HG03097 (cell line): ENCODE results near the gene AMH.
"Not testable (repeated sequence)": the region's sequence is repeated elsewhere in the genome, so short reads cannot be mapped to it uniquely, and the experiment has no call there.

Source experiments
- ATAC-seq: cut with Tn5 transposase; IDR thresholded peaks from one replicate; pipeline ENCODE4 v1.9.1; 2021; ENCODE audit not compliant: unreplicated experiment, low FRiP score

AMH gene

DNA sequence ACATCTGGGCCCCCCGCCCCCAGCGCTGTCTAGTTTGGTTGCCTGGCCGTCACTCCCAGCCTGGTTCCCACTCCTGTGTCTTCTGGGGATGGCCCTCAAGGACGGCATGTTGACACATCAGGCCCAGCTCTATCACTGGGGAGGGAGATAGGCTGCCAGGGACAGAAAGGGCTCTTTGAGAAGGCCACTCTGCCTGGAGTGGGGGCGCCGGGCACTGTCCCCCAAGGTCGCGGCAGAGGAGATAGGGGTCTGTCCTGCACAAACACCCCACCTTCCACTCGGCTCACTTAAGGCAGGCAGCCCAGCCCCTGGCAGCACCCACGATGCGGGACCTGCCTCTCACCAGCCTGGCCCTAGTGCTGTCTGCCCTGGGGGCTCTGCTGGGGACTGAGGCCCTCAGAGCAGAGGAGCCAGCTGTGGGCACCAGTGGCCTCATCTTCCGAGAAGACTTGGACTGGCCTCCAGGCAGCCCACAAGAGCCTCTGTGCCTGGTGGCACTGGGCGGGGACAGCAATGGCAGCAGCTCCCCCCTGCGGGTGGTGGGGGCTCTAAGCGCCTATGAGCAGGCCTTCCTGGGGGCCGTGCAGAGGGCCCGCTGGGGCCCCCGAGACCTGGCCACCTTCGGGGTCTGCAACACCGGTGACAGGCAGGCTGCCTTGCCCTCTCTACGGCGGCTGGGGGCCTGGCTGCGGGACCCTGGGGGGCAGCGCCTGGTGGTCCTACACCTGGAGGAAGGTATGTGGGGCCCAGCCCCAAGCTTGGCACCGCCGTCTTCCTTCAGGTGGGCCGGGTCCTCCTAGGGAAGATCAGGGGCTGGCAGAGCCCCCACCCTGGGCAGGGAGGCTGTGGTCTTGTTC, at the start of gene AMH:
TSS of gene AMH (plus strand) at position 314 of the 857 bp plus-strand sequence. CDS start at position 324, 10 bp downstream.
- ATAC-seq, result no peak

DNA sequence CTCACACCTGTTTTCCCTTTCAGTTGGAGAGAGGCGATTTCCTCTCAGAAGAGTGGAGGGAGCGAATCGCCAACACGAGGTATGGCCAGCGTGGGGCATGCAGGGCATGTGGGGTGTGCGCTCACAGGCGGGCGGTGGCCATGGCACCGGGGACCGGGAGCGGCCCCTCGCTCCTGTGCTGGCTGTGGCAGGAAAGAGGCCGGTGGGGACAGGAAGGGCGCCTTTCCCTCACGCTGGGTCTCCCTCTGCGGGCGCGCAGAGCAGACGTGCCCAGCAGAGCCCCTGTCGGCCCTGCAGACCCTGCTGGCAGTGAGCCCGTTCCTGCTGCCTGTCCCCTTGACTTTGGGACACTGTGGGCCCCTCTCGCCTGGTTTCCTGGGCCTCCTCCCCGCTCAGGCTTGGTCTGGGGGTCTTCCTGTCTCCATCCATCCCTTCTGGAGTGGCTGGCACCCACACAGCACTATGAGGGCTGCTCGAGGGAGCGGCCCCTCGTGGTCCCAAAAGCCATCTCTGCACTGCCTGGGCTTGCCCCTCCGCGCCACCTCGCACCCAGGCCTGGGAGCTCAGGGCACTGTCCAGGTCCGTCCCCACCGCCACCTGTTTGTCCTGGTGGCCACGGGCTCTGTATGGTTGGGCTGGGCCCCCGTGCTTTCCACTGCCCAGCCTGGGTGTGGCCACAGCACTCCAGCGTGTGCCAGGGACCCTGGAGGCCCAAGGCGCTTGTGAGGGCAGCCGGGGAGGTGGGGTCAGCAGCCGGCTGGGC, 49.1 kb upstream of the AMH start:
- ATAC-seq, result no peak

DNA sequence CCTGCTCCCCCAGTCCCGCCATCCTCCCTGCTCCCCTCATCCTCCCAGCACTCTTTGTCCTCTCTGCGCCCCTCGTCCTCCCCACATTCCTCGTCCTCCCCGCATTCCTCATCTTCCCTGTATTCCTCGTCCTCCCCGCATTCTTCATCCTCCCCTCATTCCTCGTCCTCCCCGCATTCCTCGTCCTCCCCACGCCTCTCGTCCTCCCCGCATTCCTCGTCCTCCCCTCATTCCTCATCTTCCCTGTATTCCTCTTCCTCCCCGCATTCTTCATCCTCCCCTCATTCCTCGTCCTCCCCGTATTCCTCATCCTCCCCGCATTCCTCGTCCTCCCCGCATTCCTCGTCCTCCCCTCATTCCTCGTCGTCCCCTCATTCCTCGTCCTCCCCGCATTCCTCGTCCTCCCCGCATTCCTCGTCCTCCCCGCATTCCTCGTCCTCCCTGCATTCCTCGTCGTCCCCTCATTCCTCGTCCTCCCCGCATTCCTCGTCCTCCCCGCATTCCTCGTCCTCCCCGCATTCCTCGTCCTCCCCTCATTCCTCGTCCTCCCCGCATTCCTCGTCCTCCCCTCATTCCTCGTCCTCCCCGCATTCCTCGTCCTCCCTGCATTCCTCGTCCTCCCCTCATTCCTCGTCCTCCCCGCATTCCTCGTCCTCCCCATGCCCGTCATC, 48.4 kb upstream of the AMH start:
- ATAC-seq, result not testable (repeated sequence)

DNA sequence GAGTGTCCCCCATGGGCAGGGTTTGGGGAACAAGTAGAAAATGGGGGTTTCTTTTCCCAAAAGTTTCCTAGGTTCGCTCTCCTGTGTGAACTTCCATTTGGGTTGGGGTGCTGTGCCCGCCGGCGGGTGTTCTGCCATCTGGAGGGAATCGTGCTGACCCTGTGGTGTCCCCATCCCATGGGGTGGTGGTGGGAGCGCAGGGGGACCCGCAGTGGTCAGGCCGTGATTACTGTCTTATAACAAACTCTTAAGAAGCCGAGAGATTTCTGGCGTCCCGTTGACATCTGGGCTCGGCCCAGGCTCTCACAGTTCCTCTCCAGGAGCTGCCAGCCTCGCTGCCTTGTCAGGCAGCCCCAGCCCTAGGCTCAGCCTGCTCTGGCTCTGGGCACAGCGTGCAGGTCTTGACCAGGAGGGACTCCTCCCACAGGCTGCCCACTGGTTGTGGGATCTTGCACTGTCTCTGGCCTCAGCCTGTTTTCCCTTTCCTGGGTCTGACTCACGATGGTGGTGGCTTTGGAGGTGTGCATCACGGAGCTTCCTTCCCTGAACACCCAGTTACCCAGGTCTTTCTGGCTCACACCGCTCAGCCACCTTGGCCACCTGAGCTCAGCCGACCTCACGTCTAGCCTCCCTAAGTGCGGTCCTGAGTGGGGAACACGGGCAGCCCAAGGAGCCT, 47.5 kb upstream of the AMH start:
- no peak for ATAC-seq

- ATAC-seq, result no peak
Observed at GRCh38 chr19:2202366-2202765, 46.8 kb upstream of the AMH start.

- ATAC-seq, result no peak
Observed at GRCh38 chr19:2207008-2207407, 42.1 kb upstream of the AMH start.

DNA sequence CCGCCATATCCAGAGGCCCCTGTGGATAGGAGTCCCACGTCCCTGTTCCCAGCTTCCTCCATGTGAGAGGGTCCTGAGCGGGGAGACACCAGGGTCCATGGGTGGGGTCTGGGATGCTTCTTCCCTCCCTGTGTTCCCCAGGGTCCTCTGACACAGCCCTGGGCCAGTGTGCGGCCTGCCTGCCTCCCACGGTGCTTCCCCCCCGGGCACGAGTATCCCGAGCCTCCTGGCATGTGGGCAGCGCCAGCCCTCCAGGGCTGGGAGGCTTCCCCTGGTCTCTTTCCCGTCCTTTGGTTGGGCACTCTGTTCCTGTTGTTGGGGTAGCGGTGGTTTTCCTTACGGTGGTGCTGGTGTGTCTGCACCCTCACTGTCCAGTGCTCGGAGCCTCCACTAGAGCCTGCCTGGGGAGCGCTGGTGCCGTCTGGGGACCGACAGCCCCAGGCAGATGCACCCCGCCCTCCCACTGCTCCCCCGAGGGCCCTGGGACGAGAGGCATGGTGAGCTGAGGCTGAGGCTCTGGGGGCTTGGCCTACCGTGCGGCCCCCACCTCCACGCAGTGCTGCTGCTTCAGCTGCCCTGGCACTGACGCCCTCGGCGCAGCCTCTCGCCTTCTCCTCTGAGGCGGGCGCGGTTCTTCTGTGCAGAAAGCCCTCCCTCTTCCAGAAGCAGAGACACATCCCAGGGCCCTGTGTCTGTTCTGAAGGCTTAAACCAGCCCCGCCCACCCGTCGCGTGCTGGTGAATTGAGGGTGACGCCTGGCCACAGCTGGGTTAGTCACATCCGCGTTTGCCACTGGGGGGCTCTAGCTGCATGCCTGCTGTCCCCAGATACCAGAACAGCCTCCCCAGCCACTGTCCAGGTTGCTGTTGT, 40.9 kb upstream of the AMH start:
- ATAC-seq, result no peak

- ATAC-seq, result no peak
Observed at GRCh38 chr19:2208975-2209374, 40.1 kb upstream of the AMH start.

GRCh38 chr19:2209408-2209807, 39.7 kb upstream of the AMH start:
- no peak for ATAC-seq

DNA sequence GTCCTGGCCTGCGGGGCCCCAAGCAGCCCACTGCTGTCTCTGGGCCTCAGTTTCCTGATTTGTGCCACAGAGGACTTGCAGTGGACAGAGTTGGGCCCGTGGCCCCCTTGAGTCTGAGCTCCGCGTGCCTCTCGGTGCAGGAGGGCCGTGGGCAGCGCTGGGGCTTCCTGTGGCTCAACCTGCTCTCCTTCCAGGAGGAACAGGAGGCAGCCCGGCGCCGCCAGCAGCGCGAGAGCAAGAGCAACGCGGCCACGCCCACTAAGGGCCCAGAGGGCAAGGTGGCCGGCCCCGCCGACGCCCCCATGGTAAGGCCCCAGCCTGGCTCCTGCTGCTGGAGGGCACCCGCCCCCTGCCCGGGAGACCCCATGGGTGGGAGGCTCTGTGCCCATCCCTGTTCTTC, 38.9 kb upstream of the AMH start:
- ATAC-seq, result no peak

DNA sequence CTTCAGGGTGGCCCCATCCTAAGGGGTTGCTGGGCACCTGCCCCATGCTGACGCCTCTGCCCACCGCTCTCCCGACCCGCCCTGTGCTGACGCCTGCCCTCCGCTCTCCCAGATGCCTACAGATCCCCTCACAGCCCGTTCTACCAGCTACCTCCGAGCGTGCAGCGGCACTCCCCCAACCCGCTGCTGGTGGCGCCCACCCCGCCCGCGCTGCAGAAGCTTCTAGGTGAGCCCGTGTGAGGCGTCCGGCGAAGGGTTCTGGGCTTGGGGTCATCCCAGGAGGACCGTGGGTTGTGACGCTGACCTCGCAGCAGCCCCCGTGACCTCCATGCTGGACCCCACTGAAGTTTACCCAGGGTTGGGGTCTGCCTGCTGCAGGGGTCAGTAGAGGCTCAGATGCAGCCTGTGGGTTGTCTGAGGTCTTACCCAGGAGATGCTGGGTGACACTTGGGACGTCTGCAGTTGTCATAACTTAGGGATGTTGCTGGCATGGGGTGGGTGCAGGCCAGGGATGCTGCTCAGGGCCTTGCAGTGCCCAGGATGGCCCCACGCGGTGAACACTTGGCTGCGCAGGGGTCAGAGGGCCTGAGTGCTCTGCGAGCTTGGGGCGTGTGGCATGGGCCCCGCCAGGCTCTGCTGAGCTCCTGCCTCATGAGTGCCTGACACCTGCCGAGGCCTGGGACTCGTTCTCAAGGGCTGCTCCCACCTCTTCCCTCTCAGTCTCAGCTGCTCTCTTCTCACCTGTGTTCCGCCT, 38.0 kb upstream of the AMH start:
- no peak for ATAC-seq

DNA sequence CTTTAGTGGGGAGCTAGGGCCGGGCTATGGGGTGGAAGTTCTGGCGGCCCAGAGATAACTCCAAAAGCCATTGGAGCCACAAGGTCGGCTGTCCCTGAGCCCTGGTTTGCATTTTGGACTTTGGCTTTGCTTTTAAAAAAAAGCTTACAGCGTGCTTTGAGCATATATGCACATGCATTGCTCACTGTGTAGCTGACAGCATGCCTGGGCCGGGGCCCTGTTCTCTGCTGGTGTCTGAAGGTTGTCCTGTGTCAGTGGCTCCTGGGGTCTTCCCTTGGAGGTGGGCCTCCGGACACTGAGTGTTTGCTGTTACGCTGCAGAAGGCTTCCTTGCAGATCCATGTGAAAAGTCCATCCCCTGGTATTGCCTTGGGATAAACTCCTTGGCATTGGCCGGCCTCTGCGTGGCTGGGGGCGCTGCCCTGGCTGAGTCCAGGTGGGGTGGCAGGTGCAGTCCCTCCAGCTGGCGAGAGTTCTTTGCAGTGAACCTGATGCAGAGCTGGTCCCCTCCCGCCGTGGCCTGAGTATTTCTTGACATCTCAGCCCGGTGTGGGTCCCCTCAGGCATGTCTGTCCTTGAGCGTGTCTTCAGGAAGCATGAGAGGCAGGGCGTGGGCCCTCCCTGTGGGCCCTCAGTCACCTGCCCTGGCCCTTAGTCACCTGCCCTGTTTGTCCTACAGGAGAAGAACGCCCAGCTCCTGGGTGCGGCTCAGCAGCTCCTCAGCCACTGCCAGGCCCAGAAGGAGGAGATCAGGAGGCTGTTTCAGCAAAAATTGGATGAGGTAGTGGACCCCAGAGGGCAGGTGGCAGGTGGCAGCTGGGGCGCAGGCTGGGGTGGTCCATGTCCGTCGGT, 36.0 kb upstream of the AMH start:
- no peak for ATAC-seq

GRCh38 chr19:2213799-2214198, 35.3 kb upstream of the AMH start:
- no peak for ATAC-seq

GRCh38 chr19:2214251-2214650, 34.9 kb upstream of the AMH start:
- ATAC-seq, result no peak

GRCh38 chr19:2215281-2215751, 33.8 kb upstream of the AMH start:
- ATAC-seq, result no peak

DNA sequence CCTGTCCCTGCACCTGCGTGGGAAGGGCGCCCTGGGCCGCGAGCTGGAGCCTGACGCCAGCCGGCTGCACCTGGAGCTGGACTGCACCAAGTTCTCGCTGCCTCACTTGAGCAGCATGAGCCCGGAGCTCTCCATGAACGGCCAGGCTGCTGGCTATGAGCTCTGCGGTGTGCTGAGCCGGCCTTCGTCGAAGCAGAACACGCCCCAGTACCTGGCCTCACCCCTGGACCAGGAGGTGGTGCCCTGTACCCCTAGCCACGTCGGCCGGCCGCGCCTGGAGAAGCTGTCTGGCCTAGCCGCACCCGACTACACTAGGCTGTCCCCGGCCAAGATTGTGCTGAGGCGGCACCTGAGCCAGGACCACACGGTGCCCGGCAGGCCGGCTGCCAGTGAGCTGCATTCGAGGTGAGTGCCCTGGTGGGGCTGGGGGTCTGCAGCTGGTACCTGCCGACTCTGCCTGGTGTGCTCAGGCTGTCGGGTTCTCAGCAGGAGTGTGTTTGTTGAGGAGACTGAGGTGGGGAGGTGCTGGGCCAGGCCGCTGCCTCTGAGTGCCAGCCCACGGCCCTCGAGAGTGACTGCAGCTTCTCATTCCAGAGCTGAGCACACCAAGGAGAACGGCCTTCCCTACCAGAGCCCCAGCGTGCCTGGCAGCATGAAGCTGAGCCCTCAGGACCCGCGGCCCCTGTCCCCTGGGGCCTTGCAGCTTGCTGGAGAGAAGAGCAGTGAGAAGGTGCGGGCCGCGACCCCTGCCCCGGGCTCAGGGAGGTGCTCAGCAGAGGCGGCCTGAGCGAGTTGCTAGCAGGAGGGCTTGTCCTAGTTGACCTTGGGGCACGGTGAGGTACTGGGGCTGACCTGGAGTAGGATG, 32.5 kb upstream of the AMH start:
- no peak for ATAC-seq

DNA sequence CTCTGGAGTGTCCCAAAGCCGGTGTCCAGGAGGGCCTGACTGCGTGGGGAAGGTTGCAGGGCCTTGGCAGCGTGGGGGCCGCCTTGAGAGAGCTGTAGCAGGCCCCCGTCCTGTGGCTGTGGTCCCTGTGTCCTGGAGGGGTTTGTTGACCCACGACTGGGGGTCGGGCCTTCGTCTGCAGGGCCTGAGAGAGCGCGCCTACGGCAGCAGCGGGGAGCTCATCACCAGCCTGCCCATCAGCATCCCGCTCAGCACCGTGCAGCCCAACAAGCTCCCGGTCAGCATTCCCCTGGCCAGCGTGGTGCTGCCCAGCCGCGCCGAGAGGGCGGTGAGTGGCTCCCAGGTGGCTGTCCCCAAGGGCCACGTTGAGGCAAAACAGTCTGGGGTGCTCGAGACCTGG, 31.5 kb upstream of the AMH start:
- no peak for ATAC-seq
